GM15510 (cell line): Measurements from ENCODE around the gene NRL.

Source experiments
- POLR2A ChIP-seq: IDR thresholded peaks from 3 replicates; pipeline ENCODE4 v1.6.1; 2011; ENCODE audit warnings: borderline replicate concordance; ENCODE audit not compliant: insufficient read length; ENCODE audit errors: extremely low read depth

NRL gene

GRCh38 chr14:24076302-24076601 lies 38.5 kb downstream of the NRL start:
- no peak for TF ChIP-seq POLR2A

DNA sequence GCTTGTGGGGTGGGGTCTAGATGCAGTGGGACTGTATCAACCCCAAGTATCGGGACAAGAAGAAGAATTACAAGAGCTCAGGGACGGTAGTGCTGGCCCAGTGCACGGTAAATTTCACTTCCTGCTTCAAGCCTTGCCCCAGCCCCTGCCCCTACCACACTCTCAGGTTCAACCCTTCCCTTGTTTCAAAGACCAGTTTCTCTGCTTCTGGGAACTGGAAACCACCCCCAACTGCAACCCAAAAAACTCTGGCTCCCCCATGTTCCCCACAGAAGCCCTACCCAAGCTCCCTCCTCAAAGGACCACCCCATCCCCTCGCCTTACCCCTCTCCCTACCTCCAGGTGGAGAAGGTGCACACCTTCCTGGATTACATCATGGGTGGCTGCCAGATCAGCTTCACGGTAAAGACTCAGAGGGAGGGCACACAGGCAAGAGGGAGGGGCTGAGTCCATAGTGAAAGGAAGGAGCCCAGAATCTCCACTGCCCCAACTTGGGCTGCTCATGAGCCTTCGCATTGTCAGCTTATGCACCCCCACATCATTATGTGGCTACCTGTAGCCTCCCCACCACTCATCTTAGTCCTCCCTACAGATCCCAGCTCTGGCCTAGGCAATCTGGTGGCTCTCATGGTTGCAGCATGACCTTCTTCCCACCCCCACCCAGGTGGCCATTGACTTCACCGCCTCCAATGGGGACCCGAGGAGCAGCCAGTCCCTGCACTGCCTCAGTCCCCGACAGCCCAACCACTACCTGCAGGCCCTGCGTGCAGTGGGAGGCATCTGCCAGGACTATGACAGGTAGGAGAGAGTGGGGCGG lies 39.1 kb downstream of the NRL start:
- no peak for TF ChIP-seq POLR2A

GRCh38 chr14:24074625-24075484 lies 39.9 kb downstream of the NRL start:
- no peak for TF ChIP-seq POLR2A

GRCh38 chr14:24072881-24073877 lies 41.6 kb downstream of the NRL start:
- TF ChIP-seq POLR2A: no peak

DNA sequence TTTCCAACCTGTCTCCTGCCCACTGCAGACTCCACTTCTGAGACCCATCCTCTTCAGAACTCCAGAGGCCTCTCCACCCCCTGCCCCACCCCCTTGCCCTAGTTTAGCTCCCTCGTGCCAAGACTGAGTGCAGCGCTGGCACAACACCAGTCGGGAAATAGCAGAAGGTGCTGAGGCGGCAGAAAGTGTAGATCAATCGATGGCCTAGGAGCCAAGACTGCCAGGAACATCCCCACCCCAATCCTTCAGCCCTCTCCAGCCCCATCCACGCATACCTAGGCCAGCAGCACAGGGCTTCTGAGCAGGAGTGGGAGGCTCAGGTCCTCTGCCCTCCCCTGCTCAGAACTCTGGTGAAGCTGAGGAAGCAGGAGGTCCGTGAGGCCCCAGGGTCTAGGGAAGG lies 42.3 kb downstream of the NRL start:
- no peak for TF ChIP-seq POLR2A

DNA sequence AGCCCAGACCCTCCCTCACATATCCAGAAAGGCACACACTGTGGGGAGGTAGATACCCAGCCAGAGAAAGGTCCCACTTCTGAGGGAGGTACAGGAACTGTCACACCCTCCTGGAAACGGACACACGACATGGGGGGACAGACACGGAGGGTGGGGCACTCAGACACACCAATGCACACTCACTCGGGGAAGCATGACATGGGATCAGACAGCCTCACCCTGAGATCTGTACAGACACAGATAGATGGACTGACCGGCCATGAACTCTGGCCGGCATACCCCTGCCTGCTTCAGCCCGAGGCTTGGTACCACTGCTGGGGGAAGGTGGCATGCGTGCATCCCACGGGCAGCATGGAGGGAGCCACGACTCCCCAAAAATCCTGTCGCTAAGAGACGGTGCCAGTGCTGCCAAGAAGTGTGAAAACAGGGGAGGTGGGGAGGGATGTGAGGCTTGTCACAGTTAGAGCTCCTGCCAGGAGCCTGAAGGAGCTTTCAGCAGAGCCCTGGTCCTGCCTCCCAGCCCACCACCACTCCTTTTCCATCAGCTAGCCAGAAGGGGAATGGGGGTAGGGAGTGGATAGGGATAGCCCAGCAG lies 42.8 kb downstream of the NRL start:
- TF ChIP-seq POLR2A: no peak

DNA sequence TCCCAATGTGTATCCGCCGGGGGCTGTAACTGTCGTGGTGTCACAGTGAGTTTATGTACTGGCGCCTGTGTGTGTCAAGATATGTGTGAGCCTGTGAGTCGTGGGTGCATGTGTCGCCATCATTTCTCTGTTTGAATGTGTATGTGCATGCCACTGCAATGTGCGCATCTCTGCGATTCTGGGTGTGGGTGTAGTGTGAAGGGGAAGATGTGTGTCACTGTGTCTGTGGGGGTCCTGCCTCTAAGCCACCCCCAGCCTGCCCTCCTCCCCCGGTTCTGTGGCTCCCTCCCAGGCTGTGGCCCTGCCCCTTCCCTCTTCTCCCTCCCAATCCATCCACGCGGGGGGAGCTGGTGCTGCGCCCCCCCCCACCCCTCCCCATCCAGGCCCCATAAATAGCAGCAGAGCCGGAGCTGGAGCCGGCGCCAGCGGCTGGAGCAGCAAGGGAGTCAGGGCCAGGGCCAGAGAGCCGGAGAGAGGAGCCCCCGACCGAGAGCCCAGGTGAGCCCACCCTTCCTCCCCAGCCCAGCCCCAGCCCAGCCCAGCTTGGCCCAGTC lies 43.5 kb downstream of the NRL start, which contains the start of gene CPNE6:
TSS of gene CPNE6 (plus strand) at position 419 of the 554 bp plus-strand sequence. CDS start 1,375 bp downstream, outside the sequence.
- no peak for TF ChIP-seq POLR2A

- no peak for TF ChIP-seq POLR2A
These were observed 44.2 kb downstream of the NRL start for GRCh38 chr14:24070285-24071143.

- no peak for TF ChIP-seq POLR2A
These were observed 45.4 kb downstream of the NRL start for GRCh38 chr14:24069411-24069735.

GRCh38 chr14:24068711-24069410 lies 45.9 kb downstream of the NRL start:
- no peak for TF ChIP-seq POLR2A

DNA sequence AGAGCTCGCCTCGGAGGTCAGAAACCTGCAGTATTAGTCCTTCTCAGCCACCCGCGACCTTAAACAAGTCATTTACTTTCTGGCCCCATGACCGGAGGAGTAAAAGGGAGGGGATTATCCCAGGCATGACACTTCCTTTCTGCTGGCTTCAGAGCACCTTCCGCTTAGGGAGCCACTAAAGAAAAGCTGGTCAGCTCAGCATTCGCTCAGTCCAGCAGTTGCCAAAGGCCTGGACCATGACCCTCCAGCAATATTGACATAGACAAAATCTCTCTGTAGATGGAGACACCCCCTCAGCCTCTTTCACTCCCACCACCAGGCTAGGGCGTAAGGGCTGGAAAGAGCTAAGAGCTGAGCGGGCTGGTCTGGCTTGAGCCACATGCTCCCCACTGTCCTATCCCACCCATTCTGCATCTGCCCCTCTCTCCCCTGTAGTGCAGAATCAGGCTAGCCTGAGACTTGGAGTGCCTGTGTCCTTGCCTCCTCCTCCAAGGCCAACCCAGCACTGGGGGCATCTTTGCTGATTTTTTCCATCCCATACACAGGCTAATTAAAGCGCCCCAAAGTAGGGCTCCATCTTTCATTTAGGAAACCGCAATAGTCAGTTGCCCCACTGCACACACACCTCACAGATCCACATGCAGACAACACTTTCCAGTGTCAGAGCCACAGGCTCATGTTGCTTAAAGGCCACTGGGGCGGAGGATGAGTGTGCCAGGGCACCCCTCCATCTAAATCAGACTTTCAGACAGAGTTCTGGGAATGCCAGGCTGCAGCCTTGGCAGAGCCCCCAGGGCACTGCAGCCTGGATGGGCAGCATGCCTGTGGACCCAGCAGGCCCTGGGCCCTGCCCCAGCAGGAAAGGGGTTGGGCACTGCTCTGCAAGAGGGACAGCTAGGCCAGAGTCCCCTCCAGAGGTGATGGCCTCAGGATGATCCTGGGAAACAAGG lies 47.3 kb downstream of the NRL start:
- TF ChIP-seq POLR2A: no peak
